ENCODE results near the gene SPRR2A. TPM values are rescaled to one million over a fixed set of nuclear protein-coding genes. Genes with fewer than 3 reads are reported as not detected.
"Not testable (repeated sequence)": the region's sequence is repeated elsewhere in the genome, so short reads cannot be mapped to it uniquely, and the experiment has no call there.

SPRR2A gene
- polyA plus RNA-seq (ENCODE audit: insufficient read length), result not detected
- long read RNA-seq, donor 1, result 0 reads
- long read RNA-seq, donor 2, result 0 reads
- long read RNA-seq, donor 3, result 0 reads
- long read RNA-seq, donor 4, result 0 reads
- long read RNA-seq, donor 5, result 0 reads
- long read RNA-seq, donor 6, result 0 reads
- long read RNA-seq, donor 7, result 0 reads
- long read RNA-seq, donor 8, result 0 reads

DNA sequence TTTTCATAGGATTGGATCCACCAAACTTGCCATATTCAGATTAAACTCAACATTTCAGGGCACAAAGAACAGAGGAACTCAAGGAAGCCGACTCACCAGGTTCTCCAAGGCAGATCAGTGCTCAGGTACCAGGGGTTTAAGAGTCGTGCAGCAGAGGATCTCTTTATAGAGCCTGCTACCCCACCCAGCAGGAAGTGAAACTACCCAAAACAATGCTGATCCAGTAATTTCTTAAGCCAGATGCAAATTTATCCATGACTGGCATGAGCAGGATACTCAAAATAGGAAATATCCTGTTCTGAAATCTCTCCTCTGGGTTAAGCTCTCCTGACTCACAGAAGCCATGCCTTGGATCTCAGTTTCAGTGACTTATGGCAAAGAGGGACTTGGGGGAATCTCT, at the start of gene SPRR2A:
Gene SPRR2A (minus strand): TSS at position 138 of the 400 bp plus-strand sequence. CDS start 777 bp downstream, outside the sequence.
- no peak for DNase-seq

DNA sequence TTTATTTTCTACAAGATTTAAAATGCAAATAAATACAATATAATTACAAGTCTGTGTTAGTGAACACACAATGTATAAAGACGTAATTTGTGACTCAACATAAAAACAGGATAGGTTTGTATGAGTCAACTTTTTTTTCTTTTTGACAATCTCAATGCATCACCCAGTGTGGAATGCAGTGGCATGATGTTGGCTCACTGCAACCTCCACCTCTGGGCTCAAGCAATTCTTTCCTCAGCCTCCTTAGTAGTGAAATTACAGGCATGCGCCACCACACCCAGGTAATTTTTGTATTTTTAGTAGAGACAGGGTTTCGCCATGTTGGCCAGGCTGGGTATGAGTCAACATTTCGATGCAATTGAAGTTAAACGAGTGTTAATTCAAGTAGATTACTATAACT, 42.9 kb upstream of the SPRR2A start:
- no peak for DNase-seq

DNA sequence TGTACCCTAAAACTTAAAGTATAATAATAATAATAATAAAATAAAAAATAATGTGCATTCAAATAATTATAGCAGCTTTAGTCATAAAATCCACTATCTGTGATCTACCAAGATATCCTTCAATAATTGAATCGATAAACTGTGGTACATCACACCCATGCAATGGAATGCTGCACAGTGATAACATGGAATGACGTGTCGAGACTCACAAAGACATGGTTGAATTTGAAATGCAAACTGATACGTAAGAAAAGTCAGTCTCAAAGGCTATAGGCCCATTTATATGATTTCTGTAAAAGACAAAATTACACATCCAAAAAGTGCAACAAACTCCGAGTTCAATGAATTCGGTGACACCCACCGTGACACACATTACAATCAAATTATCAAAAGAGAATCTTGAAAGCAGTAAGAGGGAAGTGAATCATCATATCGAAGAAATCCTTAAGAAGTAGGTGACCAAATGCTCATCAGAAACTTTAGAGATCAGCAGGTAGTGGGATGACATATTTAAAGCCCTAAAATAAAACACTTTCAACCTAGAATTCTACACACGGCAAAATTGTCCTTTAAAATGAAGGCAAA, 42.2 kb upstream of the SPRR2A start:
- no peak for DNase-seq

DNA sequence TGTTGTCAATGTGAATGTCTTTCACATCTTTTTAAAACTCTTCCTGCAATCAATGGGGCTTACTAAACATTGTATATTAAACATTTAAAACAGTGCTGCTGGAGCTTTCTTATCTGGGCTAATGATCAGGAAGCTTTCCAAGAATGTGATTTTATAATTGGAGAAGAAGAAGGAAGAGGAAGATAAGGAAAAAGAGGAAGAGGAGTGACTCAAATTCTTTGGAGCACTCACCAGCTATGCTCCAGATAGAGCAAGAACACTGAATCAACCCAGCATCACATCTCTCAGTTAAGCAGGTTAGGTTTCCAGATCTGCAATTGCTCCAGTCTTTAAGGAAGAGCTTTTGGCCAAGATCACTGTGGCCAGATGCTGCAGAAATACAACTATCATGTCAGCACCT, 38.5 kb upstream of the SPRR2A start:
- DNase-seq, result no peak

DNA sequence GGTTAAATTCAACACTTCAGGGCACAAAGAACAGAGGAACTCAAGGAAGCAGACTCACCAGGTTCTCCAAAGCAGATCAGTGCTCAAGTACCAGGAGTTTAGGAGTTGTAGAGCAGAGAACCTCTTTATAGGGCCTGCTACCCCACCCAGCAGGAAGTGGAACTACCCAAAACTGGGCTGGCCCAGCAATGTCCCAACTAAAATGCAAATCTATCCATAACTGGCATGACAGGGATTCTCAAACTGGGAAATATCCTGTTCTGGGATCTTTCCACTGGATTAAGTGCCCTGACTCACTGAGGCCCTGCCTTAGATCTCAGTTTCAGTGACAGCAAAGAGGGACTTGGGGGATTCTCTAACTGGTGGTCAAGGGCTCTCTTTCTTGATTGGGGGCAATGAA, 37.1 kb upstream of the SPRR2A start, which contains the start of gene SPRR2E:
Gene SPRR2E (minus strand): TSS at position 101 of the 400 bp plus-strand sequence. CDS start 775 bp downstream, outside the sequence.
- DNase-seq, result no peak

DNA sequence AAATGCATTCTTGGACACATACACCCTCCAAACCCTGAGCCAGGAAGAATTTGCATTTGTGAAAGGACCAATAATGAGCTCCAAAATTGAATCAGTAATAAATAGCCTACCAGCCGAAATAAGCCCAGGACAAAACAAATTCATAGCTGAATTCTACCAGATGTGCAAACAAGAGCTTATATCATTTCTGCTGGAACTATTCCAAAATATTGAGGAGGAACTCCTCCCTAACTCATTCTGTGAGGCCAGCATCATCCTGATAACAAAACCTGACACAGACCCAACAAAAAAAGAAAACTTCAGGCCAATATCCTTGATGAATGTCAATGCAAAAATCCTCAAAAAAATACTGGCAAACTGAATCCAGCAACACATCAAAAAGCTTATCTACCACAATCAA, 30.3 kb upstream of the SPRR2A start:
- DNase-seq, result no peak

DNA sequence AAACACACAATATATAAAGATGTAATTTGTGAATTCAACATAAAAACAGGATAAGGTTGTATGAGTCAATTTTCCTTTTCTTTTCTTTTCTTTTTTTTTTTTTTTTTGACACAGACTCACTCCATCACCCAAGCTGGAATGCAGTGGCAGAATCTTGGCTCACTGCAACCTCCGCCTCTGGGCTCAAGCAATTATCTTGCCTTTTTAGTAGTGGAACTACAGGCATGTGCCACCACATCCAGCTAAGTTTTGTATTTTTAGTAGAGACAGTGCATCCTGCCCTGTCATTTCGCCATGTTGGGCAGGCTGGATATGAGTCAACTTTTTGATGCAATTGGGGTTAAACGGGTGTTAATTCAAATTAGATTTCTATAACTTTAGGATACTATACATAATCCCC, 24.4 kb upstream of the SPRR2A start:
- DNase-seq, result no peak

DNA sequence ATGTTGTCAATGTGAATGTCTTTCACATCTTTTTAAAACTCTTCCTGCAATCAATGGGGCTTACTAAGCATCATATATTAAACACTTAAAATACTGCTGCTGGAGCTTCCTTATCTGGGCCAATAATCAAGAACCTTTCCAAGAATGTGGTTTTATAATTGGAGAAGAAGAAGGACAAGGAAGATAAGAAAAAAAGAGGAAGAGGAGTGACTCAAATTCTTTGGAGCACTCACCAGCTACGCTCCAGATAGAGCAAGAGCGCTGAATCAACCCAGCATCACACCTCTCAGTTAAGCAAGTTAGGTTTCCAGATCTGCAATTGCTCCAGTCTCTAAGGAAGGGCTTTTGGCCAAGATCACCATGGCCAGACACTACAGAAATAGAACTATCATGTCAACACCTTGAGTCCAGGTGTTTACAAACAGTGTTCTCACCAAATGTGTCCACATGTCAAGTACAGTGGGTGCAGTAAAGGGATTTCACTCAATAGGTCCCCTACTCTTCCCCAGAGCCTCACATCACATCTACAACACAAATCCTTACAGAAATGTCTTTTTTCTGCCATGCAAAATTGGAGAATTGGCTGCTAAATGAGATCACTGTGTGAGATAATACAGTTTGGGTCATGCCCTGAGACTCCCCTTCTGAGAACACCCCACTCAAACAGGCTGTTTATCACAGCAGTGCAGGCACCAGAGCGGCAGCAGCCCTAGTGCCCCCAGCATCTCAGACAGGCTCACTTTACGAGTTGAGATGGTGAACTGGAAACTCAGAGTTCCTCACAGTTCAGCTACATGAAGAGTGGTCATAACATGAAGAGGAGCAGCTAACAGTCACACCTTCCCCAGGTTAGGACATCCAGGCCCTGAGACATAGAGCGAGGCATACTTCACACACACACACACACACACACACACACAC, 15.8 kb upstream of the SPRR2A start:
- DNase-seq, result no peak

DNA sequence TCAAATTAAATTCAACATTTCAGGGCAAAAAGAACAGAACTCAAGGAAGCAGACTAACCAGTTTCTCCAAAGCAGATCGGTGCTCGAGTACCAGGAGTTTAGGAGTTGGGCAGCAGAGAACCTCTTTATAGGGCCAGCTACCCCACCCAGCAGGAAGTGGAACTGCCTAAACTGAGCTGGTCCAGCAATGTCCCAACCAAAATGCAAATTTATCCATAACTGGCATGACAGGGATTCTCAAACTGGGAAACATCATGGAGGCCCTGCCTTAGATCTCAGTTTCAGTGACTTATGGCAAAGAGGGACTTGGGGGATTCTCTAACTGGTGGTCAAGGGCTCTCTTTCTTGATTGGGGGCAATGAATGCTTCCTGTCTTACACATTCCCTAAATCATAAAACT, 14.2 kb upstream of the SPRR2A start, which contains the start of gene SPRR2B:
Gene SPRR2B (minus strand): TSS at position 101 of the 400 bp plus-strand sequence. CDS start 772 bp downstream, outside the sequence.
- no peak for DNase-seq

DNA sequence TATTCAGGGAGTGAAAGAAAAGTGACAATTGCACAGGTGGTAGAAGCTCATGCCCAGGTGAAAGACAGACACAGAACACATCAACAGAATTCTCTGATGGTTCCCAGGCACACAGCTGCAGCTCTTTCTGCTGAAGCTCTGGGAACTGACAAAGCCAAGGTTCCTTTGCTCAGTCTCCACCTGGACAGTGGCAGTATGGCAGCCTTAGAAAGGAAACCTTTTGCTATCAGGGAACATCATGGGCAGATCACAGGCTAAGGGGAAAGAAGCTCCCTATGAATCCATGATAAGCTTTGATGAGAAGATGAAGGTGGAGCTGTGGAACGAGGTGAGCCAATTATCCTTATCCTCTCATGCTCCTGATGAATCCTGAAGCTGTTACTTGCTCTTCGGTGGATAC, 12.9 kb upstream of the SPRR2A start:
- no peak for DNase-seq

DNA sequence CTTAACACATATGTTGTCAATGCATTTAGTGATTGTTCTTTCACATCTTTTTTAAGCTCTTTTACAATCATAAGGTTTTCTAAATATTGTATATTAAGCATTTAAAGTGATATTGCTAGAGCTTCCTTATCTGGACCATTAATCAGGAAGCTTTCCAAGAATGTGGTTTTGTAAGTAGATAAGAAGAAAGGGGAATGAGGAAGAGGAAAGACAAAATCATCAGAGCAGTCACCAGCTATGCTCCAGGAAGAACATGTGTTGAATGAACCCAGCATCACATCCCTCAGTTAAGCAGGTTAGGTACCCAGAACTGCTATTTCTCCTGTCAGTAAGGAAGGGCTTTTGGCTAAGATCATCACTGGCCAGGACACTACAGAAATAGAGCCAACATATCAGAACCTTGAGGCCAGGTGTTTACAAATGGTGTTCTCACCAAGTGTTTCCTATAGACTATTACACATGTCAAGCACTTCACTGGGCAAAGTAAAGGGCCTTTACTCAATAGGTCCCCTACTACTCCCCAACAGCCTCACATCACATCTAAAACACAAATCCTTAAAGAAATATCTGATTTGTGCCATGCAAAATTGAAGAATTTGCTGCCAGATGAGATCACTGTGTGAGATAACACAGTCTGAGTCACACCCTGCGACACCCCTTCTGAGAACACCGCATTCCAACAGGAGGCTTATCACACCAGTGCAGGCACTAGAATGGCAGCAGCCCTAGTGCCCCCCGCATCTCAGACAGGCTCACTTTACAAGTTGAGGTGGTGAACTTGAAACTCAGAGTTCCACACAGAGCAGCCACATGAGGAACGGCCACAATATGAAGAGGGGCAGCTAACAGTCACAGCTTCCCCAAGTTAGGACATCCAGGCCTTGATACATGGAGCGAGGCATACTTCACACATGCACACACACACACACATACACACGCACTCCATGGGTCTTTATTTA, 1.8 kb upstream of the SPRR2A start:
- no peak for DNase-seq

DNA sequence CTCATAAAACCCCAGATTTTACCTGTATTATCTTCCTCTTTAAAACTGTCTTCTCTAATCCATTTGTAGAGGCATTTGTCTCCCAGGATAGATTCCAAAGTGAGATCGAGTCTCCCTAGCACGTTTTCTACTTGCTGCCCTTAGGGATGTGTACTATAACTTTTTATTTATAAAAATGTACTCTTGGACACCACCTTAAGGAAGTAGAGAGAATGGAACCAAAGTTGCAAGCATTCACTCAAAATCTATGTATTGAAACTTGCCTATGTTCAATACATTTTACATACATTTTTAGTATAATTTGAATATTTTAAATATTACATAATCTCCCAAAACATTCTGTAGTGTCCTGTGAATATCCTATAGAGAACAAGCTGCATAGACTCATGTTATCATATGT, 842 bp upstream of the SPRR2A start:
- DNase-seq, result no peak

DNA sequence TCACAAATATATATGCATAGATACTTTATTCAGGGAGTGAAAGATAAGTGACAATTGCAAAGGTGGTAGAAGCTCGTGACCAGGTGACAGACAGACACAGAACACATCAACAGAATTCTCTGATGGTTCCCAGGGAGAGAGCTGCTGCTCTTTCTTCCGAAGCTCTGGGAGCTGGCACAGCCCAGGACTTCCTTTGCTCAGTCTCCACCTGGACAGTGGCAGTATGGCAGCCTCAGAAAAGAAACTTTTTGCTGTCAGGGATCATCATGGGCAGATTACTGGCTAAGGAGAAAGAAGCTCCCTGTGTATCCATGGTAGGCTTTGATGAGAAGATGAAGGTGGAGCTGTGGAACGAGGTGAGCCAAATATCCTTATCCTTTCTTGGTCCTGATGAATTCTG, 1.2 kb downstream of the SPRR2A start:
- DNase-seq, result not testable (repeated sequence)

DNA sequence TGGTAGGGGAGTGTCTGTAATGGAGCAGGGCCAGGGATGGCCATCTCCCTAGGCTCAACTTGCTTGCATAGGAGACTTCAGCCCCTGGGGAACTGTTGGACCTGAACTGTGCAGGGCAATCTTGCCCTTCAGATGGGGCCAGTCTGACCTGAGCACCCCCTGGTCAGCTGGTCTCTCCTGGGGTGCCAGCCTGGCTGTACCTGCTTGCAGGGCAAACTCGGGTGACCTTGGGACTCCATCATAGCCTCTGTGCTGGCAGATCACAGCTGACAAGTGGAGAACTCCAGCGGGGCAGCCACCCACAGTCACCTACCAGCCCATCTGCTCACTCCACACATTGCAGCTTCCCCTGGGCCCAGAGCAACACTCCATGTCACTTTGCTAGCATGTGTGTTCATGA, 8.1 kb downstream of the SPRR2A start:
- DNase-seq, result no peak

DNA sequence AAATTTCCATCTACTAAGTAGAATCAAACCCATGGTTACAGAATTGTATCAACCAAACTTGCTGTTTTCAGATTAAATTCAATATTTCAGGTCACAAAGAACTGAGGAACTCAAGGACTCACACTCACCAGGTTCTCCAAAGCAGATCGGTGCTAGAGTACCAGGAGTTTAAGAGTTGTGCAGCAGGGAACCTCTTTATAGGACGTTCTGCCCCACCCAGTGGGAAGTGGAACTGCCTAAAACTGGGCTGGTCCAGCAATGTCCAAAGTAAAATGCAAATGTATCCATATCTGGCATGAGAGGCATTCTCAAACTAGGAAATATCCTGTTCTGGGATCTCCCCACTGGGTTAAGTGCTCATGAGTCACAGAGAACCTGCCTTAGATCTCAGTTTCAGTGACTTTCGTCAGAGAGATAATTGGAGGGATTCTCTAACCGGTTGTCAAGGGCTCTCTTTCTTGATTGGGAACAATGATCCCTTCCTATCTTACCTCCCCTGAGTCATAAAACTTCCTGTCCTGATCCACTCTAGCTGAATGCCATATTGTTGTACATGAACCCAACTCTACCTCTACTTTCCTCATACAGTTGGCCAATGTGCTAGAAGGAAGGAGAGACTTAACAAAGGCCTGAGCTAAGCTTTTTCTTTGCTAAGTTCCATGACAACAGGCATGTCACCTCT, 16.2 kb downstream of the SPRR2A start, which contains the start of gene SPRR2D:
Gene SPRR2D (minus strand): TSS at position 171 of the 682 bp plus-strand sequence. CDS start 774 bp downstream, outside the sequence.
- no peak for DNase-seq

DNA sequence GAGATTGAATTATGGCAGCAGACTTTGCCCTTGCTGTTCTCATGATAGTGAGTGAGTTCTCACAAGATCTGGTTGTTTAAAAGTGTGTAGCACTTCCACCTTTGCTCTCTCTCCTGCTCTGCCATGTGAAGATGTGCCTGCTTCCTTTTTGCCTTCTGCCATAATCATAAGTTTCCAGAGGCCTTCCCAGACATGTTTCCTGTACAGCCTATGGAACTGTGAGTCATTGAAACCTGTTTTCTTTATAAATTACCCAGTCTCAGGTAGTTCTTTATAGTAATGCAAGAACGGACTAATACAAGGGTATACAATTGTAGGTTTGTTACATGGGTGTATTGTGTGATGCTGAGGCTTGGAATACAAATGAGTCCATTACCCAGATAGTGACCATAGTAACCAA, 22.1 kb downstream of the SPRR2A start:
- no peak for DNase-seq

DNA sequence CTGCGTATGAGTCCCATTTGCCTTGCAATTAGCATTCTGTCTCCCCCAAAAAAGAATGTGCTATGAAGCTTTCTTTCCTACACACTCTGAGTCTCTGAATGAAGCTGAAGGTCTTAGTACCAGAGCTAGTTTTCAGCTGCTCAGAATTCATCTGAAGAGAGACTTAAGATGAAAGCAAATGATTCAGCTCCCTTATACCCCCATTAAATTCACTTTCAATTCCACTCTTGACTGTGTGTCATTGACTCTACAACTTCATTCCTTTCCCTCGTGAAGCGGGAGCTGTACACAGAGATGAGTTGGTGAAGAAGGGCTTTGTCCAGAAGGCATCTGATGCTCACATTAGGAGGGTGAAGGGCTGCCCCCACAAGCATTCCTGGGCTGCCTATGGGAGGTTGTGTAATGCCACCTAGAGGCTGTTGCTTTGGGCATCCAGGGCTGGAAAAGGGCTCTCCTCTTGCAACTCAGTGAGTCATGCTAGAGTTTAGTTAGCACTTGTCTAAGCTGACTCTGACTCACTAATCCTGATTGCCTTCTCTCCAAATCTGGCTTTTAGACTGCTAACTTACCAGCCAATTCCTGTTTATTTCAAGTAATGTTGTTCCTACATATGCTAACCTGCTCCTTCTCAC, 24.5 kb downstream of the SPRR2A start:
- peak; percentile 13 for DNase-seq

DNA sequence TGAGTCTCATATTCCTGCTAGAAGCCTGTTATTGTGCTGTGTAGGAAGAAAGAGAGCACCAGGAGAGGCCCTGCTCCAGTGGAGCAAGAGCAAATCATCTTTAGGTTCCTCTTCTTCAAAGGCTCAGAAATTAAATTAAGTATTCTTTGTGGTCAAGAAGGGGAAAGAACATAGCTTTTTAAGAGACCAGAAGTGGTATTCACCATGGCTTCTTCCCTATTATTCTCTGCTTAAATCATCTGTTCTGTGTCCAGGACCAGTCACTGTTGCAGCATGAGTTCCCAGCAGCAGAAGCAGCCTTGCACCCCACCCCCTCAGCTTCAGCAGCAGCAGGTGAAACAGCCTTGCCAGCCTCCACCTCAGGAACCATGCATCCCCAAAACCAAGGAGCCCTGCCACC, 25.2 kb downstream of the SPRR2A start:
- no peak for DNase-seq

DNA sequence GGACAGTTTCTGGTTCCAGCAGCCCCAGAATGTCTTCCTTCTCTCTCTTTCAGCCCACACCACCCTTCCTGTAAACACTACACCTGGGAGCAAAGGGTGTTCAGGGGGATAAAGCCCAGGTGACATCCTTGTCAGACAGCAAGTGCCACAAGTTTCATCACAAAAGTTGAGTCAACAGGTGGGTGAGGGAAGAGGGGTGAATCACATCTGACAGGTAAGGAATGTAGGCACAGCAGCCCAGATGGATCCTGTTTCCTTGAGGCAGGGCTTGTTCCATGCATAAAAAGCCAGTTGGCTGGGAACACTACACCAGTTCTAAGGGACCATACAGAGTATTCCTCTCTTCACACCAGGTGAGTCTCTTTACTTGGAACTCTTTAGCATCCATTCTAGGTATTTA, 26.4 kb downstream of the SPRR2A start, which contains the start of gene SPRR1B:
Gene SPRR1B (plus strand): TSS at position 309 of the 400 bp plus-strand sequence. CDS start 1,143 bp downstream, outside the sequence.
- no peak for DNase-seq

DNA sequence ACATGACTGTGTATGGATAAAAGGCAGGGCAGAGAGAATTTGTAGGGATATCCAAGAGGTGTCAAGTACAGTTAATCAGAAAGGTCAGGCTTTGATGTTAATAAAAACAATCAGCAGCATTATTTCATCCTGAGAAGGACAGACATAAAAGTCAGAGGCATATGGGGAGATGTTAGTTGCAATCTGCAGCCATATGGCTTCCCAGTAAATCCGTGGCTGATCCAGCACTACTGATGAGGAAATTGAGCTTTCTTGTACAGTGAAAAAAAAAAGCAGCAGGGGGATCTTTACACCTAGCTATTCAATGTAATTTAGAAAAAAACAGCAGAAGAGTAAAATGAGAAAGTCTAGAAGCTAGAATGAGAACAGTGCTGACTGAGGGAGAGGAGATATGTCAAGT, 28.5 kb downstream of the SPRR2A start:
- no peak for DNase-seq

Measured in left kidney (tissue), 8 donors.